ENCODE measurements around the gene NFE2L2. TPM values are rescaled to one million over a fixed set of nuclear protein-coding genes. Genes with fewer than 3 reads are reported as not detected.

The NFE2L2 gene
- total RNA-seq, 1 experiment from 2014 or later: 104 TPM

DNA sequence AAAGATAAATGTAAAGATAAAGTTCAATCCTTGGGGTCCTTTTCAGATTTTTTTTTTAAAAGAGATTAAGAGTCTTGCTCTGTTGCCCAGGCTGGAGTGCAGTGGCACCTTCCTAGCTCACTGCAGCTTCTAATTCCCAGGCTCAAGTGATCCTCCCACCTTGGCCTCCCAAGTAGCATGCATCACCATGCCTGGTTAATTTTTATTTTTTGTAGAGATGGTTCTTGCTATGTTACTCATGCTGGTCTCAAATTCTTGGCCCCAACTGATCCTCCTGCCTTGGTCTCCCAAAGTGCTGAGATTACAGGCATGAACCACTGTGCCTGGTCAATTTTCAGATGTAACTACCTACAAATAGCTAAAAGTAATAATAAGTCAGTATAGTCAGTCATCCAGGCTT is 21.1 kb downstream of the NFE2L2 start:
- peaks cover 98% of the 10 kb centered on the region for H3K4me1 ChIP-seq (ENCODE audit: control insufficient read depth, insufficient read depth, low read length)
- in situ Hi-C loops (cut with HindIII; ENCODE audit: low pct_unique_long_range_greater_than_20kb, low sequenced_read_pairs): no loop called here
- peak overlapping the region; percentile 94 for H3K27ac ChIP-seq (ENCODE audit: low read length)
- BruUV-seq (replicated peaks): no TSS peak
- ChIA-PET CTCF (interaction anchor here (0.6 kb wide), 1 partner anchor 18 kb away, joined by 4 read pairs; no protein-coding TSS in a partner anchor), POLR2A (no interaction called here)
- H3K36me3 ChIP-seq (ENCODE audit: control insufficient read depth, insufficient read depth, low read length): no peaks in the 10 kb centered on the region; the same call in 1 of the 2 replicates
- intact Hi-C loops (cut with micrococcal nuclease; ENCODE audit: unreplicated experiment): loop anchor here (10.0 kb wide), 1 partner anchor 151 kb away; the partner anchor contains the start of gene AGPS
- TF ChIP-seq, protein P1, sequence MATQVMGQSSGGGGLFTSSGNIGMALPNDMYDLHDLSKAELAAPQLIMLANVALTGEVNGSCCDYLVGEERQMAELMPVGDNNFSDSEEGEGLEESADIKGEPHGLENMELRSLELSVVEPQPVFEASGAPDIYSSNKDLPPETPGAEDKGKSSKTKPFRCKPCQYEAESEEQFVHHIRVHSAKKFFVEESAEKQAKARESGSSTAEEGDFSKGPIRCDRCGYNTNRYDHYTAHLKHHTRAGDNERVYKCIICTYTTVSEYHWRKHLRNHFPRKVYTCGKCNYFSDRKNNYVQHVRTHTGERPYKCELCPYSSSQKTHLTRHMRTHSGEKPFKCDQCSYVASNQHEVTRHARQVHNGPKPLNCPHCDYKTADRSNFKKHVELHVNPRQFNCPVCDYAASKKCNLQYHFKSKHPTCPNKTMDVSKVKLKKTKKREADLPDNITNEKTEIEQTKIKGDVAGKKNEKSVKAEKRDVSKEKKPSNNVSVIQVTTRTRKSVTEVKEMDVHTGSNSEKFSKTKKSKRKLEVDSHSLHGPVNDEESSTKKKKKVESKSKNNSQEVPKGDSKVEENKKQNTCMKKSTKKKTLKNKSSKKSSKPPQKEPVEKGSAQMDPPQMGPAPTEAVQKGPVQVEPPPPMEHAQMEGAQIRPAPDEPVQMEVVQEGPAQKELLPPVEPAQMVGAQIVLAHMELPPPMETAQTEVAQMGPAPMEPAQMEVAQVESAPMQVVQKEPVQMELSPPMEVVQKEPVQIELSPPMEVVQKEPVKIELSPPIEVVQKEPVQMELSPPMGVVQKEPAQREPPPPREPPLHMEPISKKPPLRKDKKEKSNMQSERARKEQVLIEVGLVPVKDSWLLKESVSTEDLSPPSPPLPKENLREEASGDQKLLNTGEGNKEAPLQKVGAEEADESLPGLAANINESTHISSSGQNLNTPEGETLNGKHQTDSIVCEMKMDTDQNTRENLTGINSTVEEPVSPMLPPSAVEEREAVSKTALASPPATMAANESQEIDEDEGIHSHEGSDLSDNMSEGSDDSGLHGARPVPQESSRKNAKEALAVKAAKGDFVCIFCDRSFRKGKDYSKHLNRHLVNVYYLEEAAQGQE (IDR thresholded peaks at IDR 0.05; ENCODE audit: insufficient read depth in 1 of 2, low read depth in 2 of 2, low read length in 1 of 2): no peak
- TF ChIP-seq SIN3A (IDR thresholded peaks at IDR 0.05; ENCODE audit: borderline replicate concordance, insufficient read depth, low read depth, low read length): no peak
- no peak for TF ChIP-seq TCF7L2 (IDR thresholded peaks at IDR 0.05; ENCODE audit: low read depth, low read length)
- TF ChIP-seq POLR2AphosphoS5 (IDR thresholded peaks at IDR 0.05; ENCODE audit: low read depth, low read length): no peak
- TF ChIP-seq, protein P2, sequence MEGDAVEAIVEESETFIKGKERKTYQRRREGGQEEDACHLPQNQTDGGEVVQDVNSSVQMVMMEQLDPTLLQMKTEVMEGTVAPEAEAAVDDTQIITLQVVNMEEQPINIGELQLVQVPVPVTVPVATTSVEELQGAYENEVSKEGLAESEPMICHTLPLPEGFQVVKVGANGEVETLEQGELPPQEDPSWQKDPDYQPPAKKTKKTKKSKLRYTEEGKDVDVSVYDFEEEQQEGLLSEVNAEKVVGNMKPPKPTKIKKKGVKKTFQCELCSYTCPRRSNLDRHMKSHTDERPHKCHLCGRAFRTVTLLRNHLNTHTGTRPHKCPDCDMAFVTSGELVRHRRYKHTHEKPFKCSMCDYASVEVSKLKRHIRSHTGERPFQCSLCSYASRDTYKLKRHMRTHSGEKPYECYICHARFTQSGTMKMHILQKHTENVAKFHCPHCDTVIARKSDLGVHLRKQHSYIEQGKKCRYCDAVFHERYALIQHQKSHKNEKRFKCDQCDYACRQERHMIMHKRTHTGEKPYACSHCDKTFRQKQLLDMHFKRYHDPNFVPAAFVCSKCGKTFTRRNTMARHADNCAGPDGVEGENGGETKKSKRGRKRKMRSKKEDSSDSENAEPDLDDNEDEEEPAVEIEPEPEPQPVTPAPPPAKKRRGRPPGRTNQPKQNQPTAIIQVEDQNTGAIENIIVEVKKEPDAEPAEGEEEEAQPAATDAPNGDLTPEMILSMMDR (IDR thresholded peaks at IDR 0.05): no peak; the same call in 1 of the 2 replicates
- no peaks in the 10 kb centered on the region for H3K27me3 ChIP-seq (ENCODE audit: control insufficient read depth, insufficient read depth, low read length)
- H3K9me3 ChIP-seq (ENCODE audit: control insufficient read depth, insufficient read depth, low read depth, low read length): no peaks in the 10 kb centered on the region
- no peak for DNase-seq (ENCODE audit: low read depth, low spot score)
- H3K4me3 ChIP-seq (ENCODE audit: low read depth in 2 of 2, low read length in 2 of 2): no peak overlapping the region
- no peak for ATAC-seq

DNA sequence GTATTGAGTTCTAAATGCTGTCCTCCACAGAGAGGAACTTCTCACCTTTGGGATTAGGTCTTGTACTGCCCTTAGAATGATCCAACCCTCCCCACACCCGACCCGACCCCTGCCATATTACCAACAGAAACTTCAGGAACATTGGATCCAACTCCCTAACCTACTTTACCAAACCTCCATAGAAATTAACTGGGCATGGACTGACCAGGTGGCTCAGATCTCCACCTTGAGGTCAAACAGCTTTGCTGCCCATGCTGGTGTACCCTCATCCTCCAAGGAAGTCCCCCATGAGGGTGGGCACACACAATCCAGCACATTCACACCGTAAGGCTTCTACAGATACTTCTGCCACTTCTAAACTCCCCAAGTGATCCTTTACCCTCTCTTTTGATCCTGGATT is 21.5 kb downstream of the NFE2L2 start:
- ATAC-seq: no peak
- CTCF ChIA-PET: no interaction called here
- in situ Hi-C loops (cut with HindIII; ENCODE audit: low pct_unique_long_range_greater_than_20kb, low sequenced_read_pairs) (no loop called here), intact Hi-C loops (cut with micrococcal nuclease; ENCODE audit: unreplicated experiment) (loop anchor here (10.0 kb wide), 1 partner anchor 152 kb away; the partner anchor contains the start of gene AGPS)
- BruUV-seq (replicated peaks): no TSS peak
- Histone ChIP-seq H3K27ac (ENCODE audit: low read length) (peak overlapping the region; percentile 94), H3K4me3 (ENCODE audit: low read depth in 2 of 2, low read length in 2 of 2) (peak overlapping the region in 1 of 2 experiments; percentile 12; a peak in 1 of 4 replicates), H3K4me1 (ENCODE audit: control insufficient read depth, insufficient read depth, low read length) (peaks cover 98% of the 10 kb centered on the region), H3K36me3 (ENCODE audit: control insufficient read depth, insufficient read depth, low read length) (no peaks in the 10 kb centered on the region; the same call in 1 of the 2 replicates), H3K9me3 (ENCODE audit: control insufficient read depth, insufficient read depth, low read depth, low read length) (no peaks in the 10 kb centered on the region), H3K27me3 (ENCODE audit: control insufficient read depth, insufficient read depth, low read length) (no peaks in the 10 kb centered on the region)
- no peak for DNase-seq (ENCODE audit: low read depth, low spot score)
- POLR2A ChIA-PET: no interaction called here
- TF ChIP-seq, protein P2 (IDR thresholded peaks at IDR 0.05): no peak; the same call in 1 of the 2 replicates
- peak; percentile 12; the same call in 1 of the 2 replicates for TF ChIP-seq POLR2AphosphoS5 (IDR thresholded peaks at IDR 0.05; ENCODE audit: low read depth, low read length)

Measured in Panc1 (cell line).